ENCODE data around the gene TEAD3. TPM values are rescaled to one million over a fixed set of nuclear protein-coding genes. Genes with fewer than 3 reads are reported as not detected.

TEAD3 gene
- total RNA-seq, 1 donor from 2014 or later, result 0.26 TPM

- no peak for DNase-seq (ENCODE audit: low read depth in 2 of 2)
Observed at GRCh38 chr6:35492258-35492973, 4.5 kb downstream of the TEAD3 start.

GRCh38 chr6:35491558-35492257, 5.2 kb downstream of the TEAD3 start:
- no peak for DNase-seq (ENCODE audit: low read depth in 2 of 2)

- DNase-seq (ENCODE audit: low read depth in 2 of 2), result no peak
Observed at GRCh38 chr6:35490821-35491557, 5.9 kb downstream of the TEAD3 start.

- DNase-seq (ENCODE audit: low read depth in 2 of 2), result no peak
Observed at GRCh38 chr6:35489995-35490791, 6.7 kb downstream of the TEAD3 start.

- no peak for DNase-seq (ENCODE audit: low read depth in 2 of 2)
Observed at GRCh38 chr6:35489066-35489465, 7.8 kb downstream of the TEAD3 start.

GRCh38 chr6:35488517-35488862, 8.4 kb downstream of the TEAD3 start:
- no peak for DNase-seq (ENCODE audit: low read depth in 2 of 2)

- DNase-seq (ENCODE audit: low read depth in 2 of 2), result no peak
Observed at GRCh38 chr6:35487658-35488516, 9.0 kb downstream of the TEAD3 start.

GRCh38 chr6:35486005-35486925, 10.6 kb downstream of the TEAD3 start:
- DNase-seq (ENCODE audit: low read depth in 2 of 2), result no peak

- no peak for DNase-seq (ENCODE audit: low read depth in 2 of 2)
Observed at GRCh38 chr6:35485402-35485877, 11.4 kb downstream of the TEAD3 start.

- peak in 1 of 2 donors; percentile 25 for DNase-seq (ENCODE audit: low read depth in 2 of 2)
Observed at GRCh38 chr6:35484921-35485392, 11.9 kb downstream of the TEAD3 start.

- DNase-seq (ENCODE audit: low read depth in 2 of 2), result no peak
Observed at GRCh38 chr6:35483893-35484645, 12.8 kb downstream of the TEAD3 start.

GRCh38 chr6:35483490-35483889, 13.4 kb downstream of the TEAD3 start:
- DNase-seq (ENCODE audit: low read depth in 2 of 2), result no peak

- DNase-seq (ENCODE audit: low read depth in 2 of 2), result no peak
Observed at GRCh38 chr6:35483062-35483461, 13.8 kb downstream of the TEAD3 start.

GRCh38 chr6:35481226-35481625, 15.7 kb downstream of the TEAD3 start:
- no peak for DNase-seq (ENCODE audit: low read depth in 2 of 2)

- DNase-seq (ENCODE audit: low read depth in 2 of 2), result no peak
Observed at GRCh38 chr6:35480176-35480575, 16.7 kb downstream of the TEAD3 start.

GRCh38 chr6:35478259-35478658, 18.6 kb downstream of the TEAD3 start:
- no peak for DNase-seq (ENCODE audit: low read depth in 2 of 2)

- DNase-seq (ENCODE audit: low read depth in 2 of 2), result no peak
Observed at GRCh38 chr6:35477551-35478179, 19.2 kb downstream of the TEAD3 start.

GRCh38 chr6:35477028-35477427, 19.9 kb downstream of the TEAD3 start:
- no peak for DNase-seq (ENCODE audit: low read depth in 2 of 2)
